ENCODE results near the gene PIP5K1C. TPM values are rescaled to one million over a fixed set of nuclear protein-coding genes. Genes with fewer than 3 reads are reported as not detected.
A peak's percentile ranks its signal among the peaks of the same experiment; 100 is the strongest.

PIP5K1C gene
- total RNA-seq, 4 donors from 2014 or later = 16.1 to 21.1 (median 17.4) TPM

DNA sequence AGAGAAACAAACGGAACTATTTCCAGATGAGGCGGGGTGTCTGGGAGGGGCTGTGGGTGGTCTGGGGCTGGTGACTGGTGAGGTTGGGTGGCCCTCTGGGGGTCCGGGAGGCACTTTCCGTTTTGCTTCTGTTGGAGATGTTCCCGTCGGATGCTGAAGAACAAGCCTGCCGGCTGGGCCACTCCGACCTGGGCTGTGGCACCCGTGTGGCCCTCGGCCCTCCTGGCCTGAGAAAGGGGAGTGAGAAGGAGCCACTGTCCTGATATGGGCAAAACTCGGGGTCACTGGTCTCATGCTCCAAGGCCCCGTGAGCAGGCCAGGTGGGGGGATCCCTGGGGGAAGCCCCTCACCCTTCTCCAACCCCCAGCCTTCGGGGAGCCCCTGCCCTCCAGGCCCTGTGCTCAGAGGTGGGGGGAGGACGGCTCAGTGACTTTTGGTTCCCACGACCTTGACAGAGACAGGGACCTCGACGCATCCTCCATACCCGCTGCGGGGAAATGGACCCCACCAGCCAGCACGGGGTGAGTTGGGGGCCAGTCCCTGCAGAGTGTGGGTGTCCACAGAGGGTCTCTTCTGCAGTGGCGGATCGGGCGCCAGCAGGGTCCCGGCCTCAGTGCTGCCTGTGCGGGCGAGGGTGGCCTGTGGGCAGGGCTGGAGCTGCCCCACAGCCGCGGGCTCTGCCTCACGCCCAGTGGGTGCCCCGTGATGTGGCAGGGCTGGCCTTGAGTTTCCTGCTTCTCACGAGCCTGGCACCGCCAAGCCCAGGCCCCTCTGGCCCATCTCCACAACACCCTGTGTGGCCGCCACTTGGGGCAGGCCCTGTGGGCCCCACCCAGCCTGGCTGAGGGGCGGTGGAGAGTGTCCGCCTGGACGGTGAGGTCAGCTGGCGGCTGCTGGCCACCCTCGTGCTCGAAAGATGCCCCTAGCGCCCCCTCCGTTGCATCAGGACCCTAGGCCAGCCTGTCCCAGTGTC, 89.2 kb downstream of the PIP5K1C start:
- TF ChIP-seq, protein P1, sequence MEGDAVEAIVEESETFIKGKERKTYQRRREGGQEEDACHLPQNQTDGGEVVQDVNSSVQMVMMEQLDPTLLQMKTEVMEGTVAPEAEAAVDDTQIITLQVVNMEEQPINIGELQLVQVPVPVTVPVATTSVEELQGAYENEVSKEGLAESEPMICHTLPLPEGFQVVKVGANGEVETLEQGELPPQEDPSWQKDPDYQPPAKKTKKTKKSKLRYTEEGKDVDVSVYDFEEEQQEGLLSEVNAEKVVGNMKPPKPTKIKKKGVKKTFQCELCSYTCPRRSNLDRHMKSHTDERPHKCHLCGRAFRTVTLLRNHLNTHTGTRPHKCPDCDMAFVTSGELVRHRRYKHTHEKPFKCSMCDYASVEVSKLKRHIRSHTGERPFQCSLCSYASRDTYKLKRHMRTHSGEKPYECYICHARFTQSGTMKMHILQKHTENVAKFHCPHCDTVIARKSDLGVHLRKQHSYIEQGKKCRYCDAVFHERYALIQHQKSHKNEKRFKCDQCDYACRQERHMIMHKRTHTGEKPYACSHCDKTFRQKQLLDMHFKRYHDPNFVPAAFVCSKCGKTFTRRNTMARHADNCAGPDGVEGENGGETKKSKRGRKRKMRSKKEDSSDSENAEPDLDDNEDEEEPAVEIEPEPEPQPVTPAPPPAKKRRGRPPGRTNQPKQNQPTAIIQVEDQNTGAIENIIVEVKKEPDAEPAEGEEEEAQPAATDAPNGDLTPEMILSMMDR (IDR thresholded peaks at IDR 0.05) = no peak
- ATAC-seq (ENCODE audit: low FRiP score) = no peak
- no peak for DNase-seq (ENCODE audit: low spot score)

DNA sequence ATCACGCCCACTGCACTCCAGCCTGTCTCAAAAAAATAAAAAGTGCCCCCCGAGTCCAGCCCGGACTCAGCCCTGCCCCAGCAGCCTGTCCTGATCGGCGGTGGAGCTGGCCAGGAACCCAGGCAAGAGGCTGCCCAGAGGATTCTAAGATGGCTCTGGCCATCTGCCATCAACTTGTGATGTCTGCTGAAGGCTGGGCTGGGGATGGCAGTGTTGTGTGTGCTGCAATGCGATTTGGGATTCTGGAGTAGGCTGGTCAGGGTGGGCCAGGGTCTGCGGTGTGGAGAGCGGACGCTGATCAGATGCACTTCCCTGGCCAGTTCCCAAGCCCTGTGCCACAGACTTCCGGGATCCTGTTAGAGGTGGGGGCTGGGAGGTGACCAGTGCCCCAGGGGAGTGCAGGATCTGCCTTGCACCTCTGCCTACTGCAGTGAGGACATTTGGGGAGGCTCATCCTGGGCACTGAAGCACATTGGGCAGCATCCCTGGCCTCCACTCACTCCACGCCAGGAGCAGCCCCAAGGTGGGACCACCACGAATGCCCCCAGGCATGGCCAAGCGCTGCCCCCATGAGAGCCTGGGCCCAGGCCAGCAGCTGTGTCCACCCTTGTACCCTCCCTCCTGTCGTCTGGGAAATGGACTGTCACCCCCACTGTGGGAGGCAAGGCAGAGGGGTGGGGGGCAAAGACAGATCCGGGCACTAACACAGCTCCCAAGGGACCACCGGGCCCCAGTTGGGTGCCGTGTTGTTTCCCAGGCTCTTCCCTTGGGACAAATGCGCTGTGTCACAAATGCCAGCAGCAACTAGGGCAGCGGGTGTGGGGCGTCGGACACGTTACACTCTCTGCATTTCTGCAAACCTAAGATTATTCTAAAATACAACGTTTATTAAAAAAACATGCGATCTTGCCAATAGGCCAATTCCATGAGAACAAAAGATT, 90.2 kb downstream of the PIP5K1C start:
- no peak for ATAC-seq (ENCODE audit: low FRiP score)
- DNase-seq (ENCODE audit: low spot score) = no peak
- TF ChIP-seq, protein P1 (IDR thresholded peaks at IDR 0.05) = no peak

DNA sequence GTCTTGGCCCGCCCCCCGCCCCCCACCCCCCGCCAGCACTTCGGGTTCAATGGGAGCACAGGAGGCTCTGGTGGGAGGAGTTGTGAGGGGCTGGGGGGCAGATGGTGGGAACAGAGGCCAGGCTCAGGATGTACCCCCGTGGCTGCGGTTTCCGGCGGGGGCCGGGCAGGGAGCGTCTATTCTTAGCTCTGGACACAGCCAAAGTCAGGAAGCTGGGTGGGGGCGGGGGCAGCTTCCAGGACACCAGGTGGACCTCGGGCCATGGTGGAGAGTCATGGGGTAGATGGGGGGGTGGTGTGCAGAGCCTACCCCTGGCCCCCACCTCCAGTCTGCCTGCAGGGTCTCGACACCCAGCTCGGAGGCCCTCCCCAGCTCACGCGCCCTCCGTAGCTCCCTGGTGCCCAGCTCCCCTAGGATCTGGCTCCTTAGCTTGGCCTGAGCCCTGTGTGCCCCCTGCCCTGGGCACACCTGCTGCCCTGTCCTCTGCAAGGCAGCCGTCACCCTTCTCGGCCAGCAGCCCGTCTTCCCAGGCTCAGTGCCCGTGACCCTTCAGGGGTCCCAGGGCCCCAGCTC, 91.4 kb downstream of the PIP5K1C start:
- DNase-seq (ENCODE audit: low spot score) (no peak), ATAC-seq (ENCODE audit: low FRiP score) (no peak)

DNA sequence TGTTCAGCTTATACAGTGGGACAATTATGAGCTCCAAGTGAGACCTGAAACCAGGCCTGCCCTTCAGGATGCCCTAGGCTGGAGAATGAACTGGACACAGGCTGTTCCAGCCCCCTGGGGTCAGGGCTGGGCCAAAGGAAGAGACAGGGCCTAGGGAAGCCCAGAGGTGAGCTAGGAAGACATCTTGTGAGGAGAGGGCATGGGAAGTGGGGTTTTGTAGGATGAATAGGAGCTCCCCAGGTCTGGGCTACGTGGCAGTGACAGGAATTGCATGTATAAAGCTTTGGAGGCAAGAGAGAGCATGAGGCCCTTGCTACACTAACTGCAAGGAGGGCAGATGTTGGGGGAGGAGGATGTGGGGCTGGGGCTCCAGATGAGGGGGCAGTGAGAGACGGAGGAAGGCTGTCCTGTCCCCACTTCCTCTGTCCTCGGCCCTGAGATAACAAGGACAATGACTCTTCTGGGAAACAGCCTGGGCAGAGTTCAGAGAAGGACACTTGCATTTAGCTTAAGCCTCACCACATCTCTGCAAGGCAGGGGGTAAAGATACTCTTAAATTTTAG, 92.1 kb downstream of the PIP5K1C start:
- ATAC-seq (ENCODE audit: low FRiP score) (no peak), DNase-seq (ENCODE audit: low spot score) (no peak)
- TF ChIP-seq, protein P1 (IDR thresholded peaks at IDR 0.05) = no peak

More for the DNA sequence above, 91.4 kb downstream of the PIP5K1C start:
- TF ChIP-seq, protein P1 (IDR thresholded peaks at IDR 0.05) = no peak

DNA sequence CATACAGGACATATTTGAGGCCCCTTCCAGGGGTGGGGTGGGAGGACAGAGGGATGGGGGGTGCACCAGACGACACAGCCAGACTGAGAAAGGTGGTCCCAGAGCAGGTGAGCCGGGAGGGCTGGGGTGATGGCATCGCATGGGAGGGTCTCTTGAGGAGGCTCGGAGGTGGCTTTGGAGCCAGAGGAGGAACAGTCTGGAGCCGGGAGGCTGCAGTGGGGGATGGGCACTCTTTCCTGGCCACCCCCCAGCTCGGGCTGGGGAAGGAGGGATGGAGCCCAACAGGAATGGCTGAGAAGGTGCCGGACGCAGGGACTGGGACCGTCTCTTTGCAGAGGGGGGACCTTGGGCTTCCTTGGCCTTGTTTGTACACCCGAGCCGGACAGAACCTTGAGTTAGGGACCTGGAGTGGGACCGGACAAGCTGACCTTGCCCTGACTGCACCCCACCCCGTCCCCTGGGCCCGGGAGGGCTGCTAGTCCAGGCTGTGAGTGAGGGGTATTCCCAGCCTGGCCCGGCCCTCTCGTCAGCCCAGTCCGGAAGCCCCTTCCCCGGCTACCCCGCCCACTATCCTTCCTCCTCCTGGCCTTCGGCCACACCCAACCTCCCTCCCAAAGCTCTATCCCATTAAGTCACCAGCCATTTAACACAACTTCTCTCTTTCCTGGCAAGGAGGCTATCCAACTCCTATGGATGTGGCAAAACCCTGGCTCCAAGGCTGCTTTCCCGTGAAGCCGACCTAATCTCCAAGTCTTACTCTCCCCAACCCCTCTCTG, 92.8 kb downstream of the PIP5K1C start:
- ATAC-seq (ENCODE audit: low FRiP score) (peak; percentile 13), DNase-seq (ENCODE audit: low spot score) (no peak)
- TF ChIP-seq, protein P1 (IDR thresholded peaks at IDR 0.05) = no peak
